HG02623 (cell line): ENCODE data around the gene LRRC70.
"Not testable (repeated sequence)": the region's sequence is repeated elsewhere in the genome, so short reads cannot be mapped to it uniquely, and the experiment has no call there.

Experiments
- ATAC-seq: cut with Tn5 transposase; IDR thresholded peaks from one replicate; pipeline ENCODE4 v1.9.1; 2021; ENCODE audit warnings: moderate library complexity; ENCODE audit not compliant: unreplicated experiment

Gene LRRC70, protein sequence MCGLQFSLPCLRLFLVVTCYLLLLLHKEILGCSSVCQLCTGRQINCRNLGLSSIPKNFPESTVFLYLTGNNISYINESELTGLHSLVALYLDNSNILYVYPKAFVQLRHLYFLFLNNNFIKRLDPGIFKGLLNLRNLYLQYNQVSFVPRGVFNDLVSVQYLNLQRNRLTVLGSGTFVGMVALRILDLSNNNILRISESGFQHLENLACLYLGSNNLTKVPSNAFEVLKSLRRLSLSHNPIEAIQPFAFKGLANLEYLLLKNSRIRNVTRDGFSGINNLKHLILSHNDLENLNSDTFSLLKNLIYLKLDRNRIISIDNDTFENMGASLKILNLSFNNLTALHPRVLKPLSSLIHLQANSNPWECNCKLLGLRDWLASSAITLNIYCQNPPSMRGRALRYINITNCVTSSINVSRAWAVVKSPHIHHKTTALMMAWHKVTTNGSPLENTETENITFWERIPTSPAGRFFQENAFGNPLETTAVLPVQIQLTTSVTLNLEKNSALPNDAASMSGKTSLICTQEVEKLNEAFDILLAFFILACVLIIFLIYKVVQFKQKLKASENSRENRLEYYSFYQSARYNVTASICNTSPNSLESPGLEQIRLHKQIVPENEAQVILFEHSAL

DNA sequence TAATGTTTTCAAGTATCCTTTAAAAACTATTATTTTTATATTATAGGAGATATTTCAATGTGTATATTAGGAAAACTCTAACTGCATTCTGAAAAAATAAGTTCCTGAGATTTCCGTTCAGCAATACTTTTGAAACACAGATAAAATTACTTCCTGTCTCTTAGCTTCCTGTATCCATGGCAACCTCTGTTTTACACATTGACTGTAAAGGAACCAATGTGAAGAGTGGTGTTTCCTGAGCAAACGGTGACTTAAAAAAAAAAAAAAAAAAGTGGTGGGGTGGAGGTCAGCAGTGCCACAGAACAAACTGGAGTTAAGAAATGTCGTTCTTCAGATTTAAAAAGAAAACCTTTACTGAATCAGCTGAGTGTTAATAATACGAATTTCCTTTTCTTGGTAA is at the start of gene LRRC70:
Gene LRRC70, plus strand, starts transcription at position 280 of the 400 bp plus-strand sequence. CDS start 620 bp downstream, outside the sequence.
- ATAC-seq = peak; percentile 71

DNA sequence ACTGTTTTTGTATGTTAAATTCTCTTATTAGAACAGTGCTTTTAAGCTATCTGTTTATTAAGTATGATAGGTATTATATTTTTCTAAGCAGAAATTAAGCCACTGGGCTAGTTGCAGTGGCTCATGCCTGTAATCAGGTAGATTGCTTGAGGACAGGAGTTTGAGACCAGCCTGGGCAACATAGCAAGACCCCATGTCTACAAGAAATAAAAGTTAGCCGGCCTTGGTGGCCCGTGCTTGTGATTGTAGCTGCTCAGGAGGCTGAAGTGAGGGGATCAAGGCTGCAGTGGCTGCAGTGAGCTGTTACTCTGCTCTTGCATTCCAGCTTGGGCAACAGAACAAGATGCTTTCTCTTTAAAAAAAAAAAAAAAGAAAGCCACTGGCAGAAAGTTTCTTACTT is 45.0 kb upstream of the LRRC70 start:
- ATAC-seq = no peak

DNA sequence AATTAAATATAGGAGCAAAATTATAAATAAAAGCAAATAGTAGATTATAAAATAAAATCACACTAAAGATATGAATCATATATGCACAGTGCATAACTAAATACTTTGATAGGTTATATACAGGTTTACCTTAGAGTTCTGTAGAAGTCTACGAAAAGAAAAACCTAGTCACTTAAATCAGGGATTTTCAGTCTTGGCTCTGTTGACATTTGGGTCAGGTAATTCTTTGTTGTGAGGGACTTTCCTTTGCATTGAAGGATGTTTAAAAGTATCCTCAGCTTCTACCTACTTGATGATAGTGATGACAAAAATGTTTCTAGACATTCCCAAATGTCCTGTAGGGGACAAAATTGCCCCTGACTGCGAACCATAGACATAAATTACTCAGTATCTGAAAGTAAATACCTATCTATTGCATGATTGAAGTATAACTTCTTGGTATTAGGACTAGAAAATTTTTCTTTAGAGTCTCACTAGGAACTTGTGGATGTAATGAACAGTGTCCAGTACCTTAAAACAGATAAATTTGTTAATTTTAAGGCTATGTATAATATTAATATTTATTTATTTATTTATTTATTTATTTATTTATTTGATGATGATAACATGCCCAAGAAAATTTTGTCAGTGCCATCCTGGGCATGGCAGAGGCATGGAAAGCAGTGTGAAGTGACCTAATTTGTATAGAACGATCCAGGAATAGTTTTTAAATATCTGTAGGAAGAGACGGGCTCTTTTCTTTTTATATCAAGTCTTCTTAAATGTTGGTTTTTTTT is 44.0 kb upstream of the LRRC70 start:
- no peak for ATAC-seq

DNA sequence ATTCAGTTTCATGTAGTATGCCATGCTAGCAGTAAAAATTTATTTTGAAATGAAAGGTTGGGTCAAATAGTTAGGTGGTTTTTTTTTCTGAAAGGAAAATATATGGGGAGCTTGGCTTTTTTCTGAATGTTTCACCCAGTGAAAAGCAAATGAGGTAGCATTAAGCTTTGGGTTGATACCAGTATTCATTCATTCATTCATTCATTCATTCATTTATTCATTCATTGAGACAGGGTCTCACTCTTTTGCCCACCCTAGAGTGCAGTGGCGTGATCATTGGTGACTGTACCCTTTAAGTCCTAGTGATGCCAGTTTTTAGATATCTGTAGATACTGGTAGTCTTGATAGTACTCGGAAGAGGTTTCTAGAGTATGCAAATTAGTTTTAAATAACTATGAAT is 42.4 kb upstream of the LRRC70 start:
- no peak for ATAC-seq

DNA sequence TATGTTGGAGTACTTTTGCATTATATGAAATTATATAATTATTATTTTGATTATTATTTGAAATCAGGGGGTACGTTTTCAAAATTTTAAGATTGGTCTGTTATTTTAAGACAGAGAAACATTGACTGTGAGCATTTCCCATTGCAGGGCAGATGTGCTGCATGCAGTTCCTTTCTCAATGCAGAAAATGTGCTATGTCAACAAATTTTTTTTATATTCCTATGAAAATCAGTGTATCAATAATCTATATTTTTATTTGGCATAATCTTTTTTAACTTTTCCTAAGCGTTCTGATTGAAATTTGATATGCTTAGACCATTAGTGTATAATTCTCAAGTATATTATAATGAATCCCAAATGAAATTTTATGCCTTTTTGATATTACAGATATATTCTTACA is 41.8 kb upstream of the LRRC70 start:
- ATAC-seq = no peak

DNA sequence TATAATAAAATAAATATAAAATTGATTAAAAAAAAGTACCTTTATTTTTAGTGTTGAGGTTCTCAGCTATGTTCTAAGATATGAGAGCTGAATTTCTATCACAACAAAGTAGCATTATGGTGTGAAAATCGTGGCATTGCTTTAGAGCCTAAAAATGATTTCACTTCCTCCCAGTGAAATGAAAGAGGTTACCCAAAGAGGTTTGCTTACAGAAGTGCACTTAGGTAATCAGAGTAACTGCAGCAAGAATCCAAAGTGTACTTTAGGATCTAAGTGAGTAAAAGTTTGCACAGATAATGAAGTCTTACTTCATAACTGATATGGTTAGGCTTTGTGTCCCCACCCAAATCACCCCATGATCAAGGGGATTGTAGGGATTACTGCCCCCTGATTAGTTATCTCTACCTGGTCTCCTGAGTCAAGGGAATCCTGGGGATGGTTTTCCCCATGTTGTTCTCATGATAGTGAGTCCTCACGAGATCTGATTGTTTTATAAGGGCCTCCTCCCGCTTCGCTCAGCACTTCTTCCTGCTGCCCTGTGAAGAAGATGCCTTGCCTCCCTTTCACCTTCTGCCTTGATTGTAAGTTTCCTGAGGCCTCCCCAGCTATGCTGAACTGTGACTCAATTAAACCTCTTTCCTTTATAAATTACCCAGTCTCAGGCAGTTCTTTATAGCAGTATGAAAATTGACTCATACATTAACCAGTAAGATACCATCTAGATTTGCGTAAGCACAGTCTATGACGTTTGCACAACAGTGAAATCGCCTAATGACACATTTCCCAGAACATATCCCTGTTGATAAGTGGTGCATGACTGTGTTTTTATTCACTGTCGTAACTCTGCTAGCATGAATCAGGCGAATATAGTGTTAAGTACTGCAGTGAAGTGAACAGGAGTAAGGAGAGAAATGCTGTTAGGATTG is 40.3 kb upstream of the LRRC70 start:
- ATAC-seq = peak; percentile 47

DNA sequence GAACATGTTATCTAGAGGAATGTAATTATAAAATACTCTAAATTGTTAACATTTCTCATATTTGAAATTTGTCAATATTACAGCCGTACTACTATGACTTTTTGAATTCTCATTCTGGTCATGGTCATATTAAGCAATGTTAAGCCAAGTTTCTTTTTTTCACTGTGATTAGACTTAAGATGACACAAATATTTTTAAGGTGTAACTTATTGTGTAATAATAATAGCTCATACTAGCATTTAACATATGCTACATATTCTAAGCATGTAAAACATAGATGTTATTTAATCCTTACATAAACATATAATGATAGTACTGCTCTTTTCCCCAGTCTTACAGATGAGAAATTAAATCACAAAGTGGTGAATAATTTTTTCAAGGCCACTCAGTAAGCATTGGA is 35.9 kb upstream of the LRRC70 start:
- no peak for ATAC-seq

DNA sequence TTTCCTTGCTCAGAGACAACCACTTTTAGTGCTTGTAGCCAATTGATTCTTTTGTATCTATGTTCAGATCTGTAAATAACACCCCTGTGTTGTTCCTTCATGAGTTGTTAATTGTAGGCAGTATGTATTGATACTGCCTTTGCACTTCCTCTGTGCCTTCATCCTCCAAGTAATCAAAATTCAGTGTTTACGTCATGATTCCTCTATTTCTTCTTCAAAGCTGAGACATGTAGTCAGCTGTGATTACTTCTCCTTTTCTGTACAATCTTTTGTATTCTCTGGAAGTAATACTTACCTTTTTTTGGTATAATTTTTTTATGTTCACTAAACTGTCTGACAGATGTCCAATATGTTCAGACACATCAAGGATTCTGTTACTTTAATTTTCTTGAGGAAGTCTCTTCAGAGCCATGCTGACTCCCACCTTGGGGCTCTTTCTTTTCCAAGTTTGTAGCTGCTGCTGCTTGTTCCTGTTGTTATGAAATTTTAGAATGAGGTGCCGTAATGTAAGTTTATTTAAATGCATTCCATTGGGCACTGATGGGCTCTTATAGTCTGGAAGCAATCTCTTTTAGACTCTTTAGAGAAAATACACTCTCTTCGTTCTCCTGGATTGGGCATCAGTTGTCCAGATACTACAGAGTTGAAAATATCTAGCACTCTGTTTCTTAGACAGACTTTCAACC is 30.5 kb upstream of the LRRC70 start:
- no peak for ATAC-seq

DNA sequence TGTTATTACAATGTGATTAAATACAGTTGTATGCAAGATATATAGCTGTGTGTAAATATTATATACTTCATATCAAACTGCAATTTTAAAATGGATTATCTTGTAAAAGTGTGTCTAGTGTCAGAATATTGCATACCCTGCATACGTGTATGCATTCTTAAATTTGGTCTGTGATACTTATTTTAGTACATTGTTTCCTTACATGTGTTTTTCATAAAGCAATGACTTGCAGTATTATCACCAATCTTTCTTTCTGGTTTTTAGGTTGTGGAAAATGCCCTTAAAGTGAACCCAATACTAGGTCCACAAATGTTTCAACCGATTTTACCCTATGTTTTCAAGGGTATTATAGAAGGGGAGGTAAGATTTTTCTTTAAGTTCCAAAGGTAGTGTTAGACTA is 28.5 kb upstream of the LRRC70 start:
- ATAC-seq = no peak

DNA sequence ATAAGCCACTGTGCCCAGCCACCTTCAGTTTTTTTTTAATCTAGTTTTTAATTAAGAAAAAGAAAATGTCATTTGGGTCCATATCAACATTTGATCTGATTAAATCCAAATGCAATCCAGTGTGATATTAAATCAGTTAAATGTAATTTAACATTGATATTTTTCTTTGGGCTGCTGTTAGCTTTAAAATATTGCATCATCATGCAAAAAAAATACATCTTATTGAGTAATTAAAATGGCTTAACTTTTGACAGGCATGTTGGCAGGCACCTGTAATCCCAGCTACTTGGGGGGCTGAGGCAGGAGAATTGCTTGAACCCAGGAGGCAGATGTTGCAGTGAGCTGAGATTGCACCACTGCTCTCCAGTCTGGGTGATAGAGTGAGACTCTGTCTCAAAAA is 22.7 kb upstream of the LRRC70 start:
- ATAC-seq = no peak

DNA sequence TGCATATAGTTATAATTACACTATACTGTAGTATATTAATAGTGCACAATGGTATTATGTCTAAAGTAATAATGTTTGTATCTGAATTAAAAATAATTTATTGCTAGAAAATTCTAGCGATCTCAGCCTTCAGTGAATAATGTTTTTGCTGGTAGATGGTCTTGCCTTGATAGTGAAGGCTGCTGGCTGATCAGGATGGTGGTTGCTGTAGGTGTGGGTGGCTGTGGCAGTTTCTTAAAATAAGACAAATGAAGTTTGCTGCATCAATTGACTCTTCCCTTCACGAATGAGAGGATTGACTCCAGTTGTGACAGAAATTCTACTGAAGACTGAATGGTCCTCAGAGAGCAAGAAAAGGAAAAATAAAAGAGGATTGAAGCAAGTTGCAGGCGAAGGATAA is 19.7 kb upstream of the LRRC70 start:
- ATAC-seq = no peak

DNA sequence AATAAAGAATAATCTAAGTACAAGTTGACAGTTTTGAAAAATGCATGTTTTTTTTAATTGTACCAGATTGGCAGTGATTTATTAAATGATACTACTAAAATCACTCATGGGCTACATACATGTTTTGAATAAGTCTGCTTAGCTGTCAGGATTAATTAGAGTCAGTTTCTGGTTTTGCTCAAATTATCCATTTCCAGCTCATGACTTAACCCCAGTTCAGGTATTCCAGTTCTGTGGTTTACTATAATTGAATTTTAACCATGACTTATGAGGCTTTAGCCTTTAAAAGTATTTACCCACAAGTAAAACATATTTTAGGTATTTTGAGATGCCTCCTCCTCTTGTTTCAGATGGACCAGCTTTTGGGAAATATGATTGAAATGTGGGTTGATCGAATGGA is 17.8 kb upstream of the LRRC70 start:
- no peak for ATAC-seq

DNA sequence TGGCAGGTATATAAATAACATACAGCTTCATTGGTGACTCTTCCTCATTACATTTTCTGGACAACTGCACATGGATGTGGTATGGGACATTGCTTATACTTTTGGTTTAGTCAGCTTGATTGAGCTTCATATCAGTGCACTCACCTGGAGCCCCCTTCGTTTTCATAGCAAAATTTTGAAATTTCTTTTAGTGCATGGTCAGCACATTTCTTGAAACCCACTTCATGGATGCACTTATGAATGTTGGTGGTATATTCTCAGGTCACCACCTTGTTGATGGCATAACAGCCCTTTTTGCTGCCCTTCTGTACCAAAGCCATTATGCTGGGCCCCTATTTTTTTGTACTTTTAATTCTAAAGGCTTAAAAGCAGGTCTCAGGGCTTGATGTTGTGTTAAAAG is 16.7 kb upstream of the LRRC70 start:
- no peak for ATAC-seq

DNA sequence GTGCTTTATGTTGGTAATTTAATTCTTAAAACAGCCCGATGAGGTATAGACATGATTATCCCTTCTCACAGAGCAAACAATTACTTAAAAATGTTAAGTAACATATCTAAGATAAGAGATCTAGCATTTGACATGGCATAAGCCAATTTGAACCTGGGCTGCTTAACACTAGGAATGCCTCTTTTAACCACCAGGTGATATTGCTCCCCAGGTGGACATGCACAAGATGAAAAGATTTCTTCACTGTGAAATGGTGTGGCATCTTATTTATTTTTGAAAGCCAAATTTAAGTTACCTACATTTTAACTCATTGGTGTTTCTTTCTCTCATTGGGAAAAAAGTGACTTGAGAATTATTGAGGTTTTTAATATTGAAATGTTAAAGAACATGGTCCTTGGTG is 15.8 kb upstream of the LRRC70 start:
- no peak for ATAC-seq

DNA sequence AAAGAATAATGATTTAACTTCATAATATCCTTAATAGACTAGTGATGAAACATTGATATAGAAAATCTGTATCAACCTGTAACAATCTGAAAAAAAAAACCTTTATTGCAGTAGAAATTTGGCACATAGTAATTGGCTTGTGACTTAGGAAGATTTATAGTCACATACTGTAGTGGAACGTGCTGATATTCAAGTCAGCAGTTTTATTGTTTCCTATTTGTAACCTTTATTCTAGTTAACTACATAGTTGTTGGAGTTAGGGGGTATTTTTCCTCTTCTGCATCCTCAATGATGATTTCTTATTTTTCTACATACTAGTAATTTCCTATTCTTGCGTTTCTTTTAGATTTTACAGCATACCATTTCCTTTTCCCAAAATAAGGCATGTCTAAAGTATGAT is 14.5 kb upstream of the LRRC70 start:
- no peak for ATAC-seq

DNA sequence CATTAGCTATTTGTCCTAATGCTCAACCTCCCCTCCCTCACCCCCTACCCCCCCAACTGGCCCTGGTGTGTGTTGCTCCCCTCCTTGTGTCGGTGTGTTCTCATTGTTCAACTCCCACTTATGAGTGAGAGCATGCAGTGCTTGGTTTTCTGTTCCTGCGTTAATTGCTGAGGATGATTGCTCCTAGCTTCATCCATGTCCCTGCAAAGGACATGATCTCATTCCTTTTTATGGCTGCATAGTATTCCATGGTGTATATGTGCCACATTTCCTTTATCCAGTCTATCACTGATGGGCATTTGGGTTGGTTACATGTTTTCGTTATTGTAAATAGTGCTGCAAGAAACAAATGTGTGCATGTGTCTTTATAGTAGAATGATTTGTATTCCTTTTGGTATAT is 12.9 kb upstream of the LRRC70 start:
- ATAC-seq = not testable (repeated sequence)

DNA sequence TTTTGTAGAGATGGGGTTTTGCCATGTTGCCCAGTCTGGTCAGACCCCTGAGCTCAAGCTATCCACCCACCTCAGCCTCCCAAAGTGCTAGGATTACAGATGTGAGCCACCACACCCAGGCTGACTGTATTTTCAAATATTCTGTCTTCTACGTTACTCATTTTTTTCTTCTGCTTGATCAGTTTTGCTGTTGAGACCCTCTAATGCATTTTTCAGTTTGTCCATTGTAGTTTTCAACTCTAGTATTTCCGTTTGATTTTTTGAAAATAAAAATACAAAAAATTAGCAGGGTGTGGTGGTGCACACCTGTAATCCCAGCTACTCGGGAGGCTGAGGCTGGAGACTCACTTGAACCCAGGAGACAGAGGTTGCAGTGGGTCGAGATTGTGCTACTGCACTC is 10.5 kb upstream of the LRRC70 start:
- no peak for ATAC-seq

DNA sequence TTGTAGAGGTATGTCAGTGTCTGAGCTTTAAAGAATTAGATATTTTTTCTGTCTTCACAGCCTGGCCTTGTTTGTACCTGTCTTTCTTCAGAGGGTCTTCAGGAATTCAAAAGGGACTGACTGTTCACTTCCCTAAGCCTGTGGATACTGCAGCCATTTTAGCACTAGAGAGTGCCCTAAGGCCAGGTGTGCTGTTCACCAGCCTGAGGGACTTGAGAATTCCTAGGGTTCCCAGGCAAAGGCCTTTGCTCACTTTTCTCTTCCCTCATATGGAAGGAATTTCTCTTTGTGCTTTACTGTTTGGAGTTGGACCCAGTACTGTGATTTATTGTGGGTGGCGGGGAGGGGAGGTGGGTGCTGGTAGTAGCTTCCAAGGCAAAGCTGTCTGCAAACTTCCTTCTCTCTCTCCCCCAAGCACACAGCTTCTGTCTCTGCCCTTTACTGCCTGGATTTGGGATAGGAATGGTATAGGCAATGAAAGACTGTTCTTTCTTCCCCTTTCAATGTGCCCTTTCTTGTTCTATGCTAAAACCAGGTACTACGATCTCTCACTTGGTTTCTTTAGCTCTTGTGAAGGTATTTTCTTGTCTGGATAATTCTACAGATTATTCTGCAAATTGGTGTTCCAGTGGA is 9.7 kb upstream of the LRRC70 start:
- ATAC-seq = no peak

DNA sequence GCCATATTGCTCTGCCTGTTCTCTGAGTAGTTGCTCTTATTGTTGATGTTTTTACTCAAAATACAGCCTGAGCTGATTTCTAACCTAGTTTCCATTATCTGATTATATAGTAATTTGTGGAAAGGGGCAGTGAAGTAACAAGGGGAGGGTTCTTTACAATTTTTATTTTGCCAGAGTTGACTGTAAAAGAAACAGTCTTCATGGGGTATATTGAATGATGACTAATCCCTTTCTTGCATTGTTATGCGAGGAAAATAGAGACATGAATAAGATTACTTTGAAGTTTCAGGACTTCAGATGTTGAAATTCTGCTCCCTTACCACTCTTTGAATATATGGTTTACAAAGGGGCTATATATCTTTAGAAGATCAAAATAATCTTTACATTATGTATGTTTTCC is 9.1 kb upstream of the LRRC70 start:
- ATAC-seq = no peak
